ENCODE results near the gene LMNA. TPM values are rescaled to one million over a fixed set of nuclear protein-coding genes. Genes with fewer than 3 reads are reported as not detected.

Gene LMNA
- polyA plus RNA-seq, 1 of the 3 experiments (the other 2 are of a cell fraction) = 983 TPM

DNA sequence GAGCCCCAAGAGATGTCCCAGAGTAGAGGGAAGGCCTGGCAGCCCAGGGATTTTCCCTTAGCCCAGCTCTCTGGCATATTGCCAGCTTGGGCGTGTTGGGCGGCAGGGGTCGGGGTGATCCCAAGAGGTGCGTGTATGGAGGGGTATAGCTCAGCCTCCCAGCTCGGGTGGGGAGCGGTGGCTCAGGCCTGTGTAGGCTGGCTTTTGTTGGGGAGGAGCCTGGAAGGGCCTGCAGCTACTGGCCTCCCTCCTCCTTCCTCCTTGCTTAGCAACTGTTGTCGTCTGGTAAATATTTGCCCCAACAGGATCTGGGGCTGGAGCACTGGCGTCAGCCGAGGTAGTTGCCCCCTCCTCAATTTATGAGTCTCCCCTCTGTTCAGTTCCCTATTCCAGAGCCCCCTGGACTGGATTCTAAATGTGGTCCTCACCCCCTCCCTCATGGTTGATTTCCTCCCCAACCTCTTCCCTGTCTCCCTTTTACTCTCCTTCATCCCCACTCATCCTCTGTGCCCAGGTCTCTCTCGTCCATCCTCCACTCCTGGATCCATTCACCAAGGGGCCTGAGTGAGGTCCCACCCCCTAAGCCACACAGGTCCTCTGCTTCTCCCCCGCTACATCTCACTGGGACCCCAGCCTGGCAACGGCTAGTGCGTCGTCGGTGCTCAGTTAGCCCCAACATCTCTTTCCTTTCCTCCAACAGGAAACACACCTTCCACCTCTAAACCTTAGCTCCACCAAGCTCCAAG lies 10.3 kb upstream of the LMNA start:
- peak; percentile 64 for TF ChIP-seq NFIC (IDR thresholded peaks at IDR 0.05; ENCODE audit: borderline replicate concordance)
- 0 out of 2 replicates have a peak, but pooled peaks have one; percentile 19 for TF ChIP-seq MXI1 (IDR thresholded peaks at IDR 0.05; ENCODE audit: low read depth, low read length)
- no peak for TF ChIP-seq EZH2phosphoT487 (IDR thresholded peaks at IDR 0.05; ENCODE audit: borderline replicate concordance, low read depth)
- no peak for TF ChIP-seq TEAD4 (IDR thresholded peaks at IDR 0.05; ENCODE audit: borderline replicate concordance, insufficient read depth)
- TF ChIP-seq RFX5 (IDR thresholded peaks at IDR 0.05; ENCODE audit: low read length) = peak; percentile 79
- H3K27me3 ChIP-seq (ENCODE audit: insufficient read depth) = no peaks in the 10 kb centered on the region
- POLR2A ChIA-PET = interaction anchor here (0.8 to 1.6 kb wide), 2 partner anchors 9 to 19 kb away, joined by 3 to 8 read pairs; partner anchors contain the start of gene LMNA
- H3K4me1 ChIP-seq (ENCODE audit: control insufficient read depth in 1 of 2, insufficient read depth in 2 of 2, low read depth in 1 of 2, low read length in 1 of 2) = peaks cover 58 to 63% of the 10 kb centered on the region in 2 experiments
- H3F3A ChIP-seq (replicated peaks; ENCODE audit: insufficient read depth) = peaks cover 51% of the 10 kb centered on the region
- H3K9me2 ChIP-seq = no peaks in the 10 kb centered on the region
- peaks cover 40% of the 10 kb centered on the region for H3K79me2 ChIP-seq (ENCODE audit: insufficient read depth)
- no peak overlapping the region for H3K4me3 ChIP-seq (ENCODE audit: low read depth in 2 of 2, low read length in 1 of 2)
- H3K4me2 ChIP-seq = peak overlapping the region; percentile 73
- DNase-seq = peak; percentile 81
- H3K36me3 ChIP-seq (replicated peaks in 1 of 2; ENCODE audit: control insufficient read depth in 1 of 2, insufficient read depth in 2 of 2, low read length in 1 of 2) = no peaks in the 10 kb centered on the region
- no peak overlapping the region for H2AFZ ChIP-seq (ENCODE audit: low read depth)
- peak overlapping the region; percentile 77 to 99 for H3K27ac ChIP-seq (ENCODE audit: low read depth in 2 of 2, low read length in 1 of 2)
- CTCF ChIA-PET = interaction anchor here (1.4 to 29.6 kb wide), 4 partner anchors 8 to 121 kb away, joined by 4 to 1559 read pairs (median 45); partner anchors contain the start of gene LMNA
- H4K20me1 ChIP-seq (ENCODE audit: insufficient read depth) = no peaks in the 10 kb centered on the region
- 58% methylated on average over 9 of the region's 15 CpGs for whole genome bisulfite sequencing (ENCODE audit: low lambda C conversion rate)
- no peaks in the 10 kb centered on the region for H3K9me3 ChIP-seq
- peak overlapping the region; percentile 89 for H3K9ac ChIP-seq

DNA sequence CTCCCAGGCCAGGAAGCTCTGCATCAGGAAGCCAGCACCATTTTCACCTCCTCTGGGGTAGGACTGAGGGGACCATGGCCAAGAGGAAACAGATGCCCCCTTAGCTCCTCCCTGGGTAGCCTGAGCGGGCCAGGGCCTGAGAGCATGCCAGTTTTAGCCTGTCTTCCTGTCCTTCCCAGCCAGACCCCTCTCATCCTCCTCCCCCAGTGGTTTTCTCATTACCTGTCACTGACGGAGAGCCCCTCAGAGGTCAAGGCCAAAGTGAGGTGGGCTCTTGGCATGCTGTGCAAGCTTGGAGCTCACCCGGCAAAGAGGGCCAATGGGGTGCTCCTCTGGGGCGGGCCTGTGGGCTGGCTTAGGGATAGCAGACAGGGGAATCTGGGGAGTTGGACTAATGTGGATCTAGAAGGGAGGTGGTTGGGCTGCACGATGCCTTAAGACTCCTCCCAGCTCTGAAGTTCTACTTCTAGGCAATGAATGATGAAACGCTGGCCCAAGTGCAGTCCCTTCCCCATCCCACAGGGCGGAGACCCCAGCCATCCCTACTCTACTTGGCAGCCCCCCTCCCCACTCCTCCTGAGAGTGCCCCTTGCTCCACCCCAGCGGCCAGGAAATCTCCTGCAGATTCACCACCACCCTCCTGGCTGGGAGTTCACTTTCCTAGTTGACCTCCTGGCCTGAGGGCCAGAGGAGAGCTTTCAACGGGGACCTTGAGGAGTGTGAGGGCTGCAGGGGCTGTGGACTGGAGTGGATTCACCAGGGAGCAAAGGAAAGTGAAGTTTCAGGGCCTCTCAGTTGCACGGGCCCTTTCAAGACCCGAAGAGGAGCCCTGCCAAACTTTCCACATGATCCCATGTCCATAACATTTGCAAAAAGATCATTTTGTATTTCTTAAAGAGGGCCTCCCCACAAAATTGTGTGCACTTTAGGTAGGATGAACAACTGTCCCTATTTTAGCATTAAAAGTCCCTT lies 9.4 kb upstream of the LMNA start:
- peak overlapping the region; percentile 68 for H3K4me2 ChIP-seq
- peaks cover 40% of the 10 kb centered on the region for H3K79me2 ChIP-seq (ENCODE audit: insufficient read depth)
- peak overlapping the region; percentile 89 for H3K9ac ChIP-seq
- peaks cover 52% of the 10 kb centered on the region for H3F3A ChIP-seq (replicated peaks; ENCODE audit: insufficient read depth)
- POLR2A ChIA-PET = interaction anchor here (1.6 to 1.9 kb wide), 2 partner anchors 9 to 19 kb away, joined by 6 to 8 read pairs; partner anchors contain the start of gene LMNA
- 93% methylated on average over 11 of the region's 11 CpGs for WGBS (ENCODE audit: low lambda C conversion rate)
- no peaks in the 10 kb centered on the region for H3K9me3 ChIP-seq
- no peaks in the 10 kb centered on the region for H3K27me3 ChIP-seq (ENCODE audit: insufficient read depth)
- H3K36me3 ChIP-seq (replicated peaks in 1 of 2; ENCODE audit: control insufficient read depth in 1 of 2, insufficient read depth in 2 of 2, low read length in 1 of 2) = no peaks in the 10 kb centered on the region
- no peak for DNase-seq
- H3K27ac ChIP-seq (ENCODE audit: low read depth in 2 of 2, low read length in 1 of 2) = peak overlapping the region; percentile 77 to 99
- peaks cover 58 to 61% of the 10 kb centered on the region in 2 experiments for H3K4me1 ChIP-seq (ENCODE audit: control insufficient read depth in 1 of 2, insufficient read depth in 2 of 2, low read depth in 1 of 2, low read length in 1 of 2)
- CTCF ChIA-PET = interaction anchor here (1.4 to 29.6 kb wide), 4 partner anchors 9 to 120 kb away, joined by 4 to 1559 read pairs (median 45); partner anchors contain the start of gene LMNA
- H4K20me1 ChIP-seq (ENCODE audit: insufficient read depth) = no peaks in the 10 kb centered on the region
- H3K4me3 ChIP-seq (ENCODE audit: low read depth in 2 of 2, low read length in 1 of 2) = no peak overlapping the region
- H3K9me2 ChIP-seq = no peaks in the 10 kb centered on the region
- no peak overlapping the region for H2AFZ ChIP-seq (ENCODE audit: low read depth)
- TF ChIP-seq RXRA (IDR thresholded peaks at IDR 0.05; ENCODE audit: borderline replicate concordance, low read depth) (no peak), RCOR1 (IDR thresholded peaks at IDR 0.05; ENCODE audit: low read length) (no peak), EP300 (IDR thresholded peaks at IDR 0.05; ENCODE audit: borderline replicate concordance in 1 of 2, low read depth in 1 of 2, low read length in 1 of 2) (no peak), SIN3A (IDR thresholded peaks at IDR 0.05; ENCODE audit: borderline replicate concordance, low read depth, low read length) (no peak), TEAD4 (IDR thresholded peaks at IDR 0.05; ENCODE audit: borderline replicate concordance, insufficient read depth) (no peak), NRF1 (IDR thresholded peaks at IDR 0.05; ENCODE audit: low read depth, low read length) (no peak), EZH2phosphoT487 (IDR thresholded peaks at IDR 0.05; ENCODE audit: borderline replicate concordance, low read depth) (no peak), JUND (IDR thresholded peaks at IDR 0.05) (no peak), YY1 (IDR thresholded peaks at IDR 0.05; ENCODE audit: low read depth) (no peak), RFX5 (IDR thresholded peaks at IDR 0.05; ENCODE audit: low read length) (no peak)
- TF ChIP-seq, protein P1, sequence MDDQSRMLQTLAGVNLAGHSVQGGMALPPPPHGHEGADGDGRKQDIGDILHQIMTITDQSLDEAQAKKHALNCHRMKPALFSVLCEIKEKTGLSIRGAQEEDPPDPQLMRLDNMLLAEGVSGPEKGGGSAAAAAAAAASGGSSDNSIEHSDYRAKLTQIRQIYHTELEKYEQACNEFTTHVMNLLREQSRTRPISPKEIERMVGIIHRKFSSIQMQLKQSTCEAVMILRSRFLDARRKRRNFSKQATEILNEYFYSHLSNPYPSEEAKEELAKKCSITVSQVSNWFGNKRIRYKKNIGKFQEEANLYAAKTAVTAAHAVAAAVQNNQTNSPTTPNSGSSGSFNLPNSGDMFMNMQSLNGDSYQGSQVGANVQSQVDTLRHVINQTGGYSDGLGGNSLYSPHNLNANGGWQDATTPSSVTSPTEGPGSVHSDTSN (IDR thresholded peaks at IDR 0.05) = no peak
- TF ChIP-seq, protein P2, sequence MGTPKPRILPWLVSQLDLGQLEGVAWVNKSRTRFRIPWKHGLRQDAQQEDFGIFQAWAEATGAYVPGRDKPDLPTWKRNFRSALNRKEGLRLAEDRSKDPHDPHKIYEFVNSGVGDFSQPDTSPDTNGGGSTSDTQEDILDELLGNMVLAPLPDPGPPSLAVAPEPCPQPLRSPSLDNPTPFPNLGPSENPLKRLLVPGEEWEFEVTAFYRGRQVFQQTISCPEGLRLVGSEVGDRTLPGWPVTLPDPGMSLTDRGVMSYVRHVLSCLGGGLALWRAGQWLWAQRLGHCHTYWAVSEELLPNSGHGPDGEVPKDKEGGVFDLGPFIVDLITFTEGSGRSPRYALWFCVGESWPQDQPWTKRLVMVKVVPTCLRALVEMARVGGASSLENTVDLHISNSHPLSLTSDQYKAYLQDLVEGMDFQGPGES (IDR thresholded peaks at IDR 0.05; ENCODE audit: low read depth, low read length) = no peak
- TF ChIP-seq, protein P3, sequence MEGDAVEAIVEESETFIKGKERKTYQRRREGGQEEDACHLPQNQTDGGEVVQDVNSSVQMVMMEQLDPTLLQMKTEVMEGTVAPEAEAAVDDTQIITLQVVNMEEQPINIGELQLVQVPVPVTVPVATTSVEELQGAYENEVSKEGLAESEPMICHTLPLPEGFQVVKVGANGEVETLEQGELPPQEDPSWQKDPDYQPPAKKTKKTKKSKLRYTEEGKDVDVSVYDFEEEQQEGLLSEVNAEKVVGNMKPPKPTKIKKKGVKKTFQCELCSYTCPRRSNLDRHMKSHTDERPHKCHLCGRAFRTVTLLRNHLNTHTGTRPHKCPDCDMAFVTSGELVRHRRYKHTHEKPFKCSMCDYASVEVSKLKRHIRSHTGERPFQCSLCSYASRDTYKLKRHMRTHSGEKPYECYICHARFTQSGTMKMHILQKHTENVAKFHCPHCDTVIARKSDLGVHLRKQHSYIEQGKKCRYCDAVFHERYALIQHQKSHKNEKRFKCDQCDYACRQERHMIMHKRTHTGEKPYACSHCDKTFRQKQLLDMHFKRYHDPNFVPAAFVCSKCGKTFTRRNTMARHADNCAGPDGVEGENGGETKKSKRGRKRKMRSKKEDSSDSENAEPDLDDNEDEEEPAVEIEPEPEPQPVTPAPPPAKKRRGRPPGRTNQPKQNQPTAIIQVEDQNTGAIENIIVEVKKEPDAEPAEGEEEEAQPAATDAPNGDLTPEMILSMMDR (IDR thresholded peaks at IDR 0.05) = no peak
- TF ChIP-seq, protein P4, sequence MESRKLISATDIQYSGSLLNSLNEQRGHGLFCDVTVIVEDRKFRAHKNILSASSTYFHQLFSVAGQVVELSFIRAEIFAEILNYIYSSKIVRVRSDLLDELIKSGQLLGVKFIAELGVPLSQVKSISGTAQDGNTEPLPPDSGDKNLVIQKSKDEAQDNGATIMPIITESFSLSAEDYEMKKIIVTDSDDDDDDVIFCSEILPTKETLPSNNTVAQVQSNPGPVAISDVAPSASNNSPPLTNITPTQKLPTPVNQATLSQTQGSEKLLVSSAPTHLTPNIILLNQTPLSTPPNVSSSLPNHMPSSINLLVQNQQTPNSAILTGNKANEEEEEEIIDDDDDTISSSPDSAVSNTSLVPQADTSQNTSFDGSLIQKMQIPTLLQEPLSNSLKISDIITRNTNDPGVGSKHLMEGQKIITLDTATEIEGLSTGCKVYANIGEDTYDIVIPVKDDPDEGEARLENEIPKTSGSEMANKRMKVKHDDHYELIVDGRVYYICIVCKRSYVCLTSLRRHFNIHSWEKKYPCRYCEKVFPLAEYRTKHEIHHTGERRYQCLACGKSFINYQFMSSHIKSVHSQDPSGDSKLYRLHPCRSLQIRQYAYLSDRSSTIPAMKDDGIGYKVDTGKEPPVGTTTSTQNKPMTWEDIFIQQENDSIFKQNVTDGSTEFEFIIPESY (IDR thresholded peaks at IDR 0.05; ENCODE audit: borderline replicate concordance, low read depth) = no peak

All from SK-N-SH (cell line).